GM18502 (cell line): ENCODE results near the gene C16orf78.

Experiments
- ATAC-seq: cut with Tn5 transposase; IDR thresholded peaks from one replicate; pipeline ENCODE4 v1.9.1; 2021; ENCODE audit warnings: mild to moderate bottlenecking; ENCODE audit not compliant: unreplicated experiment, poor library complexity

C16orf78 gene, protein sequence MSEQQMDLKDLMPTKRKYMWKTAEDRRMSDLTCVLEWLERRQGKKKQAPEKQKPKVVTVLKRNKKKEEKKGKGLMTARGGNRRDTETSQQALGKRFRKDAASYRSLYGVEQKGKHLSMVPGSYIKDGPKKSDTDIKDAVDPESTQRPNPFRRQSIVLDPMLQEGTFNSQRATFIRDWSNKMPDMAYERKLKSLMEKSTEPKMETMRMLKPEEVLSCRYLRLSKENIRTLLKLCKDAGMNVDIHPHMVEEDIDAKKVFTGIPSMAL

DNA sequence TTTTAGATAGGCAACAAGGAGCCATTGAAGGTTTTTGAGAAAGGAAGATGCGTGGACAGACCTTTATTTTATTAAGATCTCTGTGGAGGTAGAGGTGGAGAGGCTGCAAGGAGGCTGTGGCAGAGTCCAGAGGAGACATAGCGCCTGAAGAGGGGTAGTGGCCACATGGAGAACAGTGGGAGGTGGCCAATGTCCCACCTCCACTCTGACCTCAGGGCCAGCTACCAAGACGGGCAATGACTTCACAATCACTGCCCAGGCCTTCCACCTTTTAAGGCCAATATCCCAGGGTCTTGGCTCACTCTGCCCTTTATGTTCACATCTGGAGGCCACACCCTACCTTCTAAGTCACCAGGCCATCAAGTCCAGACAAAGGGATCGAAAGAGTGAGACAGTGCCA lies at the start of gene C16orf78:
TSS of gene C16orf78 (plus strand) at position 301 of the 400 bp plus-strand sequence. CDS start 136 bp downstream, outside the sequence.
- no peak for ATAC-seq

DNA sequence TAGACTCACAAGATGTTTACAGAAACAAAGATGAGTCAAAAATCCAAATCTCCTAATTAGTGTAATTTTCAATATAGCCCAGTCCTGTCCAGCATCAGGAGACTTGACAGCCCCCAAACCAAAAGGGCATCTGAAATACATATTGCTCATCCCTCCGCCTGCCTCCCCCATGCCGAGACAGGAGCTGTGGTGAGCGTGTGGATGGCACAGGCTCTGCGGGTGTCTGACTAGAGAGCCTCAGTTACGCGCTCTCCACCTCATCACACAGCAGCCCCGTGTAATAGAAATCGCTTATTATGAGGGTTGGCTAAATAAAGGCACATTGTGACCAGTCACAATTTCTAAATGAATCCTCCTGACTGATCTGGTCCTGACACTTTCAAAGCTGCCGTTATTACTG lies 48.9 kb upstream of the C16orf78 start:
- no peak for ATAC-seq

DNA sequence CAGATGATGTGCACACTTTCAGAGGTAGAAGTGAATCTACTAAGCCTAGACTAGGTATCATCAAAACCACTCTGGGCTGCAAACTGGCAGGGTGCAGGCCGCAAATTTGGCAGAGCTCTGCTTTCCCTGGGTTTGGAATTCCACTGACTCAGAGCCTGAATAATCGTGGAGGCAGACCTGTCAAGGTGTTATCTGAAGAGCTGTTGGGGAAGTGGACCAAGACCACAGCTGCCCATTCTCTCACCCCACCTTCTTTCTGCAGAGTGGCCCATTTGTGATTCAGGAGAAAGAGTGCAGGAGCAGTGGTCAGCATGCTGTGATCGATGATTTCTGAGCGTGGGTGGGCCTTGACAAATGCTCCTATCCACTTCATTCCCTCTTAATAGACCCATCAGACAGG lies 46.1 kb upstream of the C16orf78 start:
- no peak for ATAC-seq

DNA sequence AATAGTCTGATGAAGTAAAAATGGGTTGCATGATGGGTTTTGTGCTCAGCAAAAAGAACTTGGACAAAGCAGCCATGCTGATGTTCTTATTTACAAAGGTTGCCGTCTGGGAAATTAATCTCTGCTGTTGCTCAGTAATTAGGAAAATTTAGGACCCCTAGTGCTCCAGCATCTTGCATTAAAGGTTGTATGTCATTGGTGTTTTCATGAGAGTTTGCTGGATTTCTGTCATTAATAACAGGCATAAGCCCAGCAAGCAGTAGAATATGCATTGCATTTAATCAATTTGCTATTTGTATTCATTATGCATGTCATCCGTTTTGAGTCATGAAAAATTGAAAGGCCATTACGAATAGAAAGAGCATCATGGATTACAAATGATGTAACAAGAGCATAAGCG lies 45.3 kb upstream of the C16orf78 start:
- ATAC-seq, result no peak

DNA sequence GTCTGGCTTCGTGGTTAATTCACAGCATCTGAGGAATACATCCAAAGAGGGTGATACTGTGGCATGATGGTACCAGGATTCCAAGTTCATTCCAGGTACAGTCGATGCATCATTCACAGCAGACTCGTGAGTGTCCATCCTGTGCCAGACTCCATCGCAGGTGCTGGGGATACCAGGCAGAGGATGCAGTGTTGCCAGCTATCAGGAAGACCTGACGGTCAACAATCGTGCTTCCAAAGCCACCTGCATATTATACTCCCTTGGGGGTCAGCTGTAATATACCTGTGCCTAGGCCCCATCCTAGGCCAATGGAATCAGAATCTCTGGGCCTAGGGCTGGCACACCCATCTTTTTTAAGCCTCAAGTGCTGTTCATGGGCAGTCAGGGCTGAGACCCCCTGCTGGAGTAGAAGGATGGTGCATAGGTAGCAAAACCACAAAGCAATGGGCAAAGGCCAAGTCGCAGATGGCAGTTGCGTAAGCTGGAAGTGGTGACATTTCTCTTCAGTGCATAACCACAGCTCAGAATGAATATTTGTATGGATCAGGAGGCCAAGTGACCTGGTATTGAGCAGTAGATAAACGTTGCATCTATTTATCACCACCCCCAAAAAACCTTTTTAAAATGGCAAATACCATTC lies 42.9 kb upstream of the C16orf78 start:
- ATAC-seq, result no peak

DNA sequence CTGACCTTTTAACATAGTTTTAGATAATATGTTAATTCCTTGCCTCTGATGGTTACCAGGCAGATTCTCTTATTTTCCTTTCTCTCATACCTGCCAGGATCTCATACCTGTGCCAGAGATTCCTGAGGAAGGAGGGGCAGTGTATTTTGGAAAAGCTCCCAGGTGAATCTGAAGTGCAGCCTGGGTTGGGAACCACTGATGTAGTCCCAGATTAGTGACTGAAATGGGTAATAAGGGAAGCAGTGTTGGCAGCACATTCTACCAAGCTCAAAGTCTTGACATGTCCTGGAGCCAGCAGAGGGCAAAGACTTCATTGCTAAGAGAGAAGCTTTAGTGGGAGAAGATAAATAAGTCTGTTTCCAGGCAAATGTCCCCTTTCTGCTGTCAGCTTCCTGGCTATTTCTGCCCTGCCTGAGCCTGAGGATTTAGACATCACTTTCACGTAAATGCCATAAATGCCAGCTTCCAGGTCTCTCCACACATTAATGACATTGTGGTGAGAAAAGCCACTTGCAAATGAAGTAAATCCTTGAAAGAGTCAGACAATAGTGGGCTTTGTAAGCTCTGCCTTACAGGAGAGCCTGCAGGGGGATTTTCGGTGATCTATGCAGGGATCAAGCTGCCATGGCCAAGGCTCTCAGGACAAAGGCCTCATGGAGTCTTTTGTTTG lies 40.9 kb upstream of the C16orf78 start:
- no peak for ATAC-seq

DNA sequence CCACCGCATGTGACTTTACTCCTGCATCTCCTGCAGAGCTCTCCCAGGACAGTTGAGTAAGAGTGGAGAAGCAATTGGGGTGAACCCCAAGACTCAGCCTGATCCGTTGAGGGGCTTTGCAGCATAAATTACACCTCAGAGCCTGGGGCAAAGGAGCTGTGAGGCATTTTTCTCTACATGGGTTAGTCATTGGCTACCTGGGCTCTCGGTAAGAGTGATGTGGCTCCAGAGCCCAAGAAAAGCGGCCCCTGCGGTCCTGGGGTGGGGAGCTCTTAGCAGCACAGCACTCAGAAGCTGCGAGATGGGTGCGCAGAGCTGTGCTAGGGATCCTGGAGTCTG lies 40.4 kb upstream of the C16orf78 start:
- no peak for ATAC-seq

DNA sequence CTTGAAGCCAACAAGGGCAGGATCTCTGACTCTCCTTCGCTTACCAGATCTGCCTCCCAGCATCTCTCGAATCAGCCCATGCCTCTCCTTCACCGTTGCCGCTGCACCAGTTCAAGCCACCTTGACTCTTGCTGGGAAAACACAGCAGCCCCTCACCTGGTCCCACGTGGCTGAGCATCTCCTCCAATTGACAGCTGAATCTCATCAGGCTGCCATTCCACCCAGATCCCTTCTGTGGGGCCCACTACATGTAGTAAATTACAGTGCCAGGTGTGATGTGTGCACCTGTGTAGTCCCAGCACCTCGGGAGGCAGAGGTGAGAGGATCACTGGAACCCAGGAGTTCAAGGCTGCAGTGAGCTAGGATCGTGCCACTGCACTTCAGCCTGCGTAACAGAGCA lies 37.8 kb upstream of the C16orf78 start:
- ATAC-seq, result no peak

DNA sequence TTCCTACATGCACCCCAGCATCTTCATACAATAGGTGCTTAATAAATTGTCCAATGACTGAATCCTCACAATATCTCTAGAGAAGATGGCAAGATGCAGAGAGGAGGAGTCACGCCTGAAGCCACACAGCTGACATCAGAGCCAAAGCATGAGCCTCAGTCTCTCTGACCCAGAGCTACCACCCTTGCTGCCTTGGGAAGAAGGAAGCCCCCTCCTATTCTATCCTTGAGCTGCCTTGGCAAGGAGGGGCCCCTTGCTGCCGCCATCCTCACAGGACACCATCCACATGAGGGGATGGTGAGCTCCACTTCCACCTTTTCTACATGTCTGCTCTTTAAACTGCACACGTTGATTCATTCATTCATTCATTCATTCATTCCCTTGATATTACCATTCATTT lies 37.0 kb upstream of the C16orf78 start:
- ATAC-seq, result no peak

DNA sequence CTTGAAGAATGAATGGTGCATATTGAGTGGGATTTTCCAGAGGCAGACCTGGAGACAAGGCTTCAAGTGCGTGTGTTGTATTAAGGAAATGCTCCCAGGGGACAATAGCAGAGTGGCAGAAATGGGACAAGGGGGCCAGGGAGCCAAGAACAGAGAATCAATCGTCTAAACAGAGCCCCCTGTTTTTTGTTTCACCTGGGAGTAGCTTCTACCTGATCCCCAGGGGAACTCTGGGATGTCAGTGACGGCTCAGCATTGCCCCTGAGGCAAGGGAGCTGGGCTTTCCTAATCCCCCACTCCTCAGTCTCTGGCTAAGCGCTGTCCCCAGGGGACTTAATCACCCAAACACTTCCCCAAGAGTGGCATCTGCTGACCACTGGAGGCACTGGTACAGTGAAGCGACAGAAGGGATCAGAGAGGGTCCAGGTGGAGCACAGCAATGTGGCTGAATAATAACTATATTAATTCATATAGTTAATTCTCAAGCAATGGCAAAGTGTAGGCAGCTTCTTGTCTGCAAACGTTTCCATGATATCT lies 35.7 kb upstream of the C16orf78 start:
- ATAC-seq, result no peak

DNA sequence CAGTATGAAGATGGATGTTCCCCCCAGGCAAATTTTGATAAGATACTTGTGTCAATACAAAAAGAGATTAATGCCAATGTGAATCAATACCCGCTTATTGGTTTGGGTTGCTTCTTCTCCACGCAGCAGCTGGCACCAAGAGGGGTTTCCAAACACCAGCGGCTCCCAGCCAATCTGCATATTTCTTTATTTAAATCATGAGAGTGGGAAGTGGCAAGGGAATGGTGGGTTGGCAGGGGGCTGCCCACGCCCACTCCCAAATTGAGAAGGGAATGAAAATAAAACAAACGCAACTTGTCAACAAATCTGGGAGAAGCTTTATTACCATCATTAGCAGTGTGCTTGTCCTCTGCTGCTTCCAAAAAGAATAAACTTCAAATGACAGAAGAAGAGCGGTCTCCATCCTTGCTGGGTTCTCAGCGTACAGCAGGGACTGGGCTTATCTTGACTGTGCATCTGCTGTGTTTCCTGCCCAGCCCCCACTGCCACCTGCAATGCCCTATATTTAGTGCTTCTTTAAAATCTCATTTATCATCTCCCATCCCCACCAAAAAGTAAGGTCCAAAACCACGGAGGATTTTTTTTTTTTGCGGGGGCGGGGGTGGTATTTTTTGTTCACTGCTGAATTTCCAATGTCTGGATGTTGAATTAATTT lies 34.9 kb upstream of the C16orf78 start:
- no peak for ATAC-seq

DNA sequence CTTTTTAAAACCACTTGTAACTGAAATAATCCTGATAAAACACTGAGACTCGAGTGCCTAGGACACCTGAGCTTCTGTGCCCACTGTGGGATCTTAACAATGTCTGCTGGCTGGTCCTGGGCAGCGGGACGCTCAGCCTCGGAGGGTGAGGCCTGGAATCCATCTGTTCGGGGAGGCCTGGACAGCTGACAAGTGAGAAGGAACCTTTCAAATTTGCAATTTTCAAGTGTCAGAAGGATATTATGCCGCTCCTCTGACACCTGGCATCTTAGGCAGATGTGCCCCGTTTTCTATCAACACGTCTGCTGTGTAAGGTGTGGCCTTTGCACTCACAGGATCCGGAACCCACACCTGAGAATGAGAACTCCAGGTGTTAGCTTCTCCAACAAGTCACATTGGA lies 33.1 kb upstream of the C16orf78 start:
- ATAC-seq, result no peak

DNA sequence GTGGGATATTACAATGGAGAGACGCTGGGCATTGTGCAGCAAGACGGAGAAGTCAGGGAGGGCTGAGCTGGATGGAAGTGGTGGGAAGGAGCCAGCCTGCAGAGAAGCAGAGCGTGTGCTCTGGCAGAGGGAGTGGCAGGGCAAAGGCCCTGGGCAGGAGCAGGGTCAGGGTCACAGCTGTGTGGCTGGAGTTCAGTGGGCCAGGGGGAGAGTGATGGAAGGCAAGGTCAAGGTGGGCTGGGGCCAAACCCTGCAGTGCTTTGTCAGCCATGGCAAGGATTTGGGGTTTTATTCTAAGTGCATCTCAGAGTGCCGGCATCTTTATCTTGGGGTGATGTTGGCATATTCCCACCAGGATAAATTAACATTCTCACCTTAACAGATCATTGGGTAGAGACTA lies 31.9 kb upstream of the C16orf78 start:
- no peak for ATAC-seq

DNA sequence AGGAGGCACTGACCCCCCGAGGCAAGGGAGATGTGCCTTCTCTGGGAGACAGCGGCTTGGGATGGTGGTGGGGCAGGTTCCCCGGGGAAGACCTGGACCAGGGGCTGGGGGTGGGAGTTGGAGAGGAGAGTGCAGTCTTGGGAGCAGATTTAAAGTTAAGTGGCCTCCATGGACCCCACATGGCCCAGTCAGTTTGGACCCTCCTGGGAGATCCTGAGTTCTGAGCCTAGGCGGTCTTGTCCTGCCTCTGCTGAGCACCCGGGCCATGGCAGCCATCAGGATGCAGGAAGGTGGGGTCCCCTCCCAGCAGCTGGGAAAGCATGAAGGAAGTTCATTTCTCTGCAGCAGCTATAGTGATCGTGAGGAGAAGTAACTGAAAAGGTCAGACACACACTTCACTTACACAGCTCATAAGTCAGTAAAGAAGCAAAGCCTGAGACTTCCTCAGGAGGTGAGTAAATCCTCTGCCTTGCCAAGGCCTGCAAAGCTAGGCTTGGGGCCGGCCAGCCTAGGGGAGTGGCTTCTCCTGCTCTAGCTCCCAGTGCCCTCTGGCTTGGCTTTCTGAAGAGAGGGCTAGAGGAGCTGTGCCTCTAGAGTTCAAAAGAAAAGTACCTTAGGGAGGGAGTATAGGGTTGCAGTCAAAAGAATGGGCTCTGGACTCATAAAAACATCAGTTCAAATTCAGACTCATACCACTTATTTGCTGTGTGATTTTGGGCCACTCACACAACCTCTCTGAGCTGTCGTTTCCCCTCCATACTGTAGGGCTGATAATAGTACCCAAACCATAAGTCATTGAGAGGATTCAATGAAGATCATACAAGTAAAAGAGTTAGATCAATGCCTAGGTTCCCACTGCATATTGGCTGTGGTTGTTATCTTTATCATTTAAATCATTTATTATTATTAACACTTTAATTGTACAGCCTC lies 31.0 kb upstream of the C16orf78 start:
- no peak for ATAC-seq

DNA sequence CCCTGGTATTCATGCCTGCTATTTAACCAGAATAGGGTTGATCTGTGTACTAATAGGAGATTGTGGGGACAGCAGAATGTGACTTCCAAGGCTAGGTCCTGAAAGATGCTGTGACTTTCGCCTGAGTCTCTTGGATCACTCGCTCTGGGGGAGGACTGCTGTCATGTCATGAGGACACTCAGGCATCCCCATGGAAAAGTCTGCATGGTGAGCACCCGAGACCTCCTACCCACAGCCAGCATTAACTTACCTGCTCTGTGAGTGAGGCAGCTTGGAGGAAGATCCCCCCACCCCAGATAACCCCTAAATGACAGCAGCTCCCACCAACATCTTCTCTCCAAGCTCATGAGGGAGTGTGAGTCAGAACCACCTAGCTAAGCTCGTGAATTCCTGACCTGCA lies 30.3 kb upstream of the C16orf78 start:
- no peak for ATAC-seq

DNA sequence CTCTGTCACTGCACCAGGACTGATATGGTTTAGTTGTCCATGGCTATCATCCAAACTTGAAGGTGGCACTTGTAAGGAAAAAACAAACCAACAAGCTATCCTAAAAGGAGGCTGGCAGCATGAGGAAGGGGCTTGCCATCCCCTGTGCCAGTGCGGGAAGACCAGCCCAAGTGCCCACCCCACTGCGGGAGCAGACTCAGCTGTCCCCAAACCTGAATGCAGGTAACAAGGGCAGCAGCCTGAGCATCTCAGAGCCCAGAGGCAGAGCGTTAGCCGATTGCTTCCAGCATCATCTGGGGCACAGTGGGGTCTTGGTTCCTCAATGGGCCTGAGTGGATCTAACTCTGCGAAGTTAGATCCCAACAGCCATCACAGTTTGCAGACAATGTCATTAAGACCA lies 29.2 kb upstream of the C16orf78 start:
- no peak for ATAC-seq

DNA sequence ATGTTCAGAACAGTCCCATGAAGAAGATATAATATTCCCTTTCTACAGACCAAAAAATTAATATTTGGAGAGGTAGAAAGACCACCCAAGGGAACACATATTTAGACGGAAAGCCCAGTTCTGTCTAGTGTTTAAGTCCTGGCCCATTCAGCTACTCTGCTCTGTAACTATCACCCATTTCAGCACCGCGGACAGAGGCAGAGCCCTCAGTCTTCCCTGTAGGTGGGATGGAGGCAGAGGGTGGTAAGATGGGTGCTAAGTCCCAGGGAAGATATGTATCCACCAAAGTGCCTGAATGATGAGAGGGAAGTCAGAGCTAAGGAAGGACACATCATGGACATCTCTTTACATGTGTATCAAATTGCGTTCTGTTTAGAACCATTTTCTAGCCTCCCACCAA lies 27.8 kb upstream of the C16orf78 start:
- no peak for ATAC-seq

DNA sequence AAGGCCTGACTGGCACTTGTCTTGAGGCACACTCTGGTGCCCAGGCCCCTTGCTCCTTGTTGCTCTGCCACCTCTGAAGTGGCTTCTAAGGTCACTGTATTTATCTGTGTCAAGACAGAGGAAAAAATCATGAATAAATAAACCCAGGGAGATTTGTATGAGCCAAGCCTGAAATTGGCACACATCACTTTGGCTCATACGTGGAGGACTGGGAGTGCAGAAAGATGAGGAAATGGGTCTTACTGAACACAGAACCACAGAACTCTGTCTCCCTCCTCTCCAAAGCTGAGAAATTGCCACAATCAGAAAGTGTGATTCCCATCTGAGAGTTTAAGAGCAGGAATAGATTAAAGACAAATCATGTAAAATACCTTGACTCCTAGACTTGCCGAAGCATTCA lies 27.1 kb upstream of the C16orf78 start:
- no peak for ATAC-seq

DNA sequence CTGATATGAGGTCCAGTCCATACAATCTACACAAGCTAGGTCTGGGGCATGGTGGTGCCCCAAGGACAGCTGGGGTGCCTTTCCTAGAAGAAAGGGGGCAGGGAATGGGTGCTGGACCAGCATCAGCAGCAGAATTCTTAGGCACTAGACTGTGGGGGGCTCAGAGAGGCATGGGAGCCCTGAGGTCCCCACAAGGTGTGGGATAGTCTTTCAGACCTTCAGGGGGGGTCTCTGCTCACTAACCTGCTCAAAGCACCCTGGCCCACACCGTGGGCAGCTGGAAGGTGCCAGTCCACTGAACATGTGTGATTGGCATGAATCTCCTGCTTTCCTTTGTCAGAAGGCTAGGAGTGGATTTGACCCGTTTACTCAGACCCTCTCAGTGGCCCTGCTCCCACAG lies 26.1 kb upstream of the C16orf78 start:
- no peak for ATAC-seq
